AG10803 (cell line): ENCODE results near the gene GRM8.
A peak's percentile ranks its signal among the peaks of the same experiment; 100 is the strongest.

Source experiments
- DNase-seq: peaks from one replicate; pipeline ENCODE4 v3.0.0; 2010; ENCODE audit warnings: low read depth
- H3K4me3 ChIP-seq: 2 replicates; pipeline ENCODE4 v1.5.1; 2011; ENCODE audit warnings: mild to moderate bottlenecking, low read length, control low read depth
- TF ChIP-seq, protein P1 (sequence below): conservative IDR thresholded peaks from 2 replicates; pipeline ENCODE4 v1.5.1; 2011; ENCODE audit warnings: mild to moderate bottlenecking, low read length, control low read depth, inconsistent platforms

Gene GRM8

DNA sequence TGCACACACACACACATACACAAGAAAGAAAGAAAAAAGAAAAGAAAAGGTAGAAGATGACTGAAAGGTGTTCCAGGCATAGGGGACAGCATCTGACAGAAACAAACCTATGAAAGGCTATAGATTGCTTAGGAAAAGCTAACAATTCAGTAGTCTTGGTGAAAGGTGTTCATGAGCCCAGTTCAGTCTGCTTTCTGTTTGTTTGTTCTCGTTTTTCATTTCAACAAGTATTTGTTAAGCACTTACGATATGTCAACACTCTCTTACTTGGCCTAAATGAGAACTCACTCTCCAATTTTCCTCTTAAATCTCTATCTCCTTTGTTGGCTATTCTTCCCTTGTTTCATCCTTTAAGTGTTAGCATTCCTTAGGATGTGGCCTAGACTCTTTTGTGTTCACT, 133.2 kb downstream of the GRM8 start:
- H3K4me3 ChIP-seq = no peak overlapping the region
- no peak for DNase-seq
- TF ChIP-seq, protein P1, sequence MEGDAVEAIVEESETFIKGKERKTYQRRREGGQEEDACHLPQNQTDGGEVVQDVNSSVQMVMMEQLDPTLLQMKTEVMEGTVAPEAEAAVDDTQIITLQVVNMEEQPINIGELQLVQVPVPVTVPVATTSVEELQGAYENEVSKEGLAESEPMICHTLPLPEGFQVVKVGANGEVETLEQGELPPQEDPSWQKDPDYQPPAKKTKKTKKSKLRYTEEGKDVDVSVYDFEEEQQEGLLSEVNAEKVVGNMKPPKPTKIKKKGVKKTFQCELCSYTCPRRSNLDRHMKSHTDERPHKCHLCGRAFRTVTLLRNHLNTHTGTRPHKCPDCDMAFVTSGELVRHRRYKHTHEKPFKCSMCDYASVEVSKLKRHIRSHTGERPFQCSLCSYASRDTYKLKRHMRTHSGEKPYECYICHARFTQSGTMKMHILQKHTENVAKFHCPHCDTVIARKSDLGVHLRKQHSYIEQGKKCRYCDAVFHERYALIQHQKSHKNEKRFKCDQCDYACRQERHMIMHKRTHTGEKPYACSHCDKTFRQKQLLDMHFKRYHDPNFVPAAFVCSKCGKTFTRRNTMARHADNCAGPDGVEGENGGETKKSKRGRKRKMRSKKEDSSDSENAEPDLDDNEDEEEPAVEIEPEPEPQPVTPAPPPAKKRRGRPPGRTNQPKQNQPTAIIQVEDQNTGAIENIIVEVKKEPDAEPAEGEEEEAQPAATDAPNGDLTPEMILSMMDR = no peak

DNA sequence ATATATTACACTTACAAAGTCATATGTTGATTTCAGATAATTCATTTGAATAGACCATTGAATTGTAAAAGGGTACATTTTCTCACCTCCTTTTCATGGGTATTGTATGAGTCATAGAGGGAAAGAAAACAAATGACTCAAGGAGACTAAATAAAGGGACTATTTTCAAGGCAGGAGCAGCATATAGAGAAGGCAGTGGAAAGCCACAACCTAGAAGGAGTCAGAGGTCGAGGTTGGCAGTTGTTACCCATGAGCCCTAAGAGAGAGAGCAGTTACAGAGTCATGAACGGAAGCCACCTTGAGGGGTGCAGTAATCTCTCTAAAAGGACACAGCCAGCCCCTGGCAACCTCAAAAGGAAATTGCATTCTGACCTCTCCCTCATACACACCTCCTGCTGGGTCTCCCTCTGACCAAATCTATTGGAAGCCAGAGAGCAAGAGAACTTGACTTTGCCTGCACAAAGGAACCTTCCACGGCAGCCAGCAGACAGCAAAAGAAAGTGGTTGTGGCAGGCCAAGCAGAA, 137.9 kb downstream of the GRM8 start:
- TF ChIP-seq, protein P1 = no peak
- no peak overlapping the region for H3K4me3 ChIP-seq
- no peak for DNase-seq

DNA sequence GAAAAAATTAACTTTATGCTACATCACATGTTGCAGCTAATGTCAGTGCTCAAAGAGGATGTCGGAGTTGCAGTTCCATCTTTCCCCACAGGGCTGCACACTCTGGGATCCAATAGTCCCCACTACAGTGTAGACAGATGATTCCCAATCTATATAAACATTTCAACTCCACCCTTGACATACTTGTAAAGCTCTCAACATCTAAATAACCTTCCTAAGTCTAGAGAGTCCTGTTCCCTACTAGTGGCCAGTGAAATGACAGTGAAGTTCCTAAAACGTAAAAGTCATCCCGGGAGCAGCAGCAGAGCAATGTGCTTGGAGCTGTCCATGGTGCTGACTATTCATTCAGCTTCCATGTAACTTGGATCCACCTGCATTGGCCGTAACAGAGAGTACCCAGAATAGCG, 145.1 kb downstream of the GRM8 start:
- peak; percentile 19 for DNase-seq
- H3K4me3 ChIP-seq = no peak overlapping the region
- TF ChIP-seq, protein P1 = peak; percentile 35

DNA sequence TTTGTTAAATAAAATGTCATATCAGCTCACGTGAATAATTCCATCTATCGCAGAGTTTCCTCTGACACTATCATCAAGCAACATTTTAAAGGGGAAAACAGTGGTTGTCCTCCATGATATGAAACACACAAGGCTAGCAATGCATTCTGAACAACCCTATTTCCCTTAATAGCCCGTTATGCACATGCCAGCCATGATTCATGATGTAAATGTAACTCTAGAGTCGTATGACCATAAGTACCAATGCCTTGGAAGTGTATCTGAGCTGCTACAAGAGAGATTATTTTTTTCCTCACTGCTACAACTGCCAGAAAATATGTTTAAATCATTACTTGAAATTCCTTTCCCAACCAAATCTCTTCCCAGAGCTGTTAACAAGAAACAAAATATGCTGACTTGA, 159.4 kb downstream of the GRM8 start:
- H3K4me3 ChIP-seq = no peak overlapping the region
- no peak for DNase-seq
- TF ChIP-seq, protein P1 = no peak

DNA sequence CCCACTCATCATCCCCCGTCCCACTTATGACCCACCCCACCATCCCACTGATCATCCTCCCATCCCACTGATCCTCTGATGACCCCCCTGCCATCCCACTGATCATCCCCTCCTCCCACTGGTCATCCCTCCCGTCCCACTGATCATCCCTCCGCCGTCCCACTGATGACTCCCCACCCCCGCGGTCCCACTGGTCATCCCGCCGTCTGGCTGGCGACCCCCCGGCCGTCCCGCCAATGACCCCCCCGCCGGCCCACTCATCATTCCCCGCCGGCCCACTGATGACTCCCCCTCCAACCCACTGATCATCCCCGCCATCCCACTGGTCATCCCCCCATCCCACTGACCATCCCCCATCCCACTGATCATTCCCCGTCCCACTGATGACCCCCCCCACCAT, 161.1 kb downstream of the GRM8 start:
- TF ChIP-seq, protein P1 = no peak
- DNase-seq = no peak

DNA sequence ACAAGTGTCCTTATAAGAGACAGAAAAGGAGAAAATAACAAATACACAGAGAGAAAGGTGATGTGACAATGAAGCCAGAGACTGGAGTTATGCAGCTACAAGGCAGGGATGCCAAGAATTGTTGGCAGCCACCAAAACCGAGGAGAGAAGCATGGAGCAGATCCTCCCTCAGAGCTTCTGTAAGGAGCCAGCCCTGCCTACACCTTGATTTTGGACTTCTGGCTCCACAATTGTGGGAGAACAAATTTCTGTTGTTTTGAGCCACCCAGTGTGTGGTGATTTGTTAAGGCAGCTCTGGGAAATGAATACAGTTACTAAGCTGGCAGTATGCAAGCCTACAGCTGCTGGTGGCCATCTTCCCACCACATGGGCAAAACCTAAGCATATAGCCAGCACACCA, 163.6 kb downstream of the GRM8 start:
- DNase-seq = no peak
- no peak overlapping the region for H3K4me3 ChIP-seq
- TF ChIP-seq, protein P1 = no peak

More for the DNA sequence above, 161.1 kb downstream of the GRM8 start:
- H3K4me3 ChIP-seq = no peak overlapping the region

DNA sequence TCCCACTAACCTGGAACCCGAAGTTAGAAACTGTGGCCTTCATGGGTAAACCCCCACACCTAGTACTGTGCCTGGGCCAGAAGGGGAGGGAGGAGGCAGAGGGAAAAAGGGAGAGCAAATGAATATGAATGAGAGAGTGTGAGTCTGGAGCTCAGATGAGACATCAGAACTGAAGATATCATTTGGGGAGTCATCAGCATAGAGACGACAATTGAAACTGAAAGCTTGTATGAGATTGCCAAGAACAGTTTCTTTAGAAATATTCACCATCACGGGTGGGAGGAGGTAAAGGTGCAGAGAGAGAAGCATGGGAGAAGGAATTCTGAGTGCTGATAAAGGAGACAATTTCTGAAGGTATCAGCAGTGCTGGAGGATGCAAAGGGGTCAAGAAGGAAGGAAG, 171.2 kb downstream of the GRM8 start:
- TF ChIP-seq, protein P1 = no peak
- H3K4me3 ChIP-seq = no peak overlapping the region
- no peak for DNase-seq
